Fibroblast of mammary gland (primary cell): Measurements from ENCODE around the gene DRAXIN.

ENCODE experiments used
- DNase-seq: peaks from one replicate; pipeline ENCODE4 v3.0.0-alpha.2; 2010; ENCODE audit warnings: low read depth
- H3K4me3 ChIP-seq: 2 replicates; pipeline ENCODE4 v1.5.1; 2011; ENCODE audit warnings: low read depth, mild to moderate bottlenecking, low read length, moderate library complexity; ENCODE audit not compliant: control insufficient read depth
- TF ChIP-seq, protein P1 (sequence below): conservative IDR thresholded peaks from 2 replicates; pipeline ENCODE4 v1.5.1; 2011; ENCODE audit warnings: low read depth, low read length, inconsistent platforms; ENCODE audit not compliant: control insufficient read depth, insufficient read depth

DRAXIN gene

DNA sequence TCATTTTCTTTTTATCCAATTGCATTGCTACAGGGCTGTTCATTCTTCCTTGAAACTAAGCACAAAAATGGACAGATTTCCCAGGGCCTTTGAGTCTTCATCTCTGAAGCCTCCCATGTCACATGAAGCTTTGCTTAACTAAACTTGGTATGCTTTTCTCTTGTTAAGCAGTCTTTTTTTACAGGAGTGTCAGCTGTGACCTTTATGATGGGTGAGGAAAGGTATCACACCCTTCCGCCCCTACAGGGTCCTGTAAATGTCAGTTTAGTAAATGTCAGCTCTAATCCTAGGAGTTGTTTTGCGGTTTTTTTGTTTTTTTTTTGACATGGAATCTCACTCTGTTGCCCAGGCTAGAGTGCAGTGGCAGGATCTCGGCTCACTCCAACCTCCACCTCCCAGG lies 41.8 kb downstream of the DRAXIN start:
- TF ChIP-seq, protein P1, sequence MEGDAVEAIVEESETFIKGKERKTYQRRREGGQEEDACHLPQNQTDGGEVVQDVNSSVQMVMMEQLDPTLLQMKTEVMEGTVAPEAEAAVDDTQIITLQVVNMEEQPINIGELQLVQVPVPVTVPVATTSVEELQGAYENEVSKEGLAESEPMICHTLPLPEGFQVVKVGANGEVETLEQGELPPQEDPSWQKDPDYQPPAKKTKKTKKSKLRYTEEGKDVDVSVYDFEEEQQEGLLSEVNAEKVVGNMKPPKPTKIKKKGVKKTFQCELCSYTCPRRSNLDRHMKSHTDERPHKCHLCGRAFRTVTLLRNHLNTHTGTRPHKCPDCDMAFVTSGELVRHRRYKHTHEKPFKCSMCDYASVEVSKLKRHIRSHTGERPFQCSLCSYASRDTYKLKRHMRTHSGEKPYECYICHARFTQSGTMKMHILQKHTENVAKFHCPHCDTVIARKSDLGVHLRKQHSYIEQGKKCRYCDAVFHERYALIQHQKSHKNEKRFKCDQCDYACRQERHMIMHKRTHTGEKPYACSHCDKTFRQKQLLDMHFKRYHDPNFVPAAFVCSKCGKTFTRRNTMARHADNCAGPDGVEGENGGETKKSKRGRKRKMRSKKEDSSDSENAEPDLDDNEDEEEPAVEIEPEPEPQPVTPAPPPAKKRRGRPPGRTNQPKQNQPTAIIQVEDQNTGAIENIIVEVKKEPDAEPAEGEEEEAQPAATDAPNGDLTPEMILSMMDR: no peak
- H3K4me3 ChIP-seq: no peak overlapping the region
- no peak for DNase-seq

DNA sequence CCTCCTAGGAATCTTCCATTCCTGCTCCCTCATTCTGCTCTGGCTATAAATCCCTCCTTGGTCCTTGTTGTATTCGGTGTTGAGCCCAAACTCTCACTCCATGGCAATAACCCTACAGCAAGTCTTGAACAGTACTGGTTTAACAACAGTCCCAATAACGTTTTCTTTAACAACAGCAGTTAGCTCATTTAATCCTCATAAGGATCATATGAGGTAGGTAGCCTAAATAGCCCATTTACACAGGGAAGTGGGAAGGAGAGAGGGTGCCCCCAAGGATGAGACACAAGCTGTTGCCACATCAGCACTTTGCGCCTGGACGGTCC lies 44.0 kb downstream of the DRAXIN start:
- H3K4me3 ChIP-seq: peak overlapping the region; percentile 92
- TF ChIP-seq, protein P1: no peak
- DNase-seq: no peak

DNA sequence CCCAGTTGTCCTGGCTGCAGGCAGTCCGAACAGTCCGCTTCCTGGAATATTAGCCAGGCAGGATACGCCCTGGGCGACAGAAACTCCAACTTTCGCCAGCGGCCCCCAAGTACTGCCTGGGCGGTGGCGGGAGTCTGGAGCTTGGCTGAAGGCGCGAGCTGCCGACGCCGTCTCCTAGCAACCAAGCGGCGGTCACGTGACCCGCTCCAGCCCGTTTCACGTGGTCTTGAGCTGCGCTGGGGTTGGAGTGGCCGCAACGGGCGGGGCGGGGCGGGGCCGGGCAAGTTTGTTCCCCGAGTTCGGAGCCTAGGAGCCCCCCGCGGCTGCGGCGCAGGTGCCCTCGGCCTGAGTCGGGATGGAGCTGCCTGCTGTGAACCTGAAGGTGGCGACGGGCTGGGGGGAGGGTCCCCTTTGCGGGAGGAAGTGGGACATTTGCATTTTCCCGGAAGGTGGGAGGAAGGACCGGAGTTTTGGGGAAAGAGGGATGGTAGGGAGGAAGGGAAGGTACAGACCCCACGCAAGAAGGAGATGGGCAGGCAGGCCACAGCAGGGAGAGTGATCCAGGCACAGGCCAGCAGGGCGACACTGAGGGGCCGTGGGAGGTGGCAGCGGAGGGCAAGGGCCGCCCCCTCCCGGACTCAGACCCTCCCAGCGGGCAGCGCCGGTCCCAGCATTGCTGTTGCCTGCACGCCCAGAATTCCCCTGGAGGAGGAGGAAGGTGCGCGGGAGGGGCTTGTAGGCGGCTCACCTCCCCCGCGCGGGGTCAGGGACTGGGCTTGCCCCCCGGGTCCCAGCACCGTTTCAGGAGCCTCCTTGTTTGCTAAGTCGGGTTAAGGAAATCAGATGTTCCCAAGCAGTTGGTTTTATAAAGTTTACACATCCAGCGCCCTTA lies 44.6 kb downstream of the DRAXIN start, which contains the start of gene AGTRAP:
AGTRAP (plus strand) TSS at position 283 of the 892 bp plus-strand sequence; CDS start at position 356, 73 bp downstream.
- peak; percentile 87 for DNase-seq
- TF ChIP-seq, protein P1: no peak

DNA sequence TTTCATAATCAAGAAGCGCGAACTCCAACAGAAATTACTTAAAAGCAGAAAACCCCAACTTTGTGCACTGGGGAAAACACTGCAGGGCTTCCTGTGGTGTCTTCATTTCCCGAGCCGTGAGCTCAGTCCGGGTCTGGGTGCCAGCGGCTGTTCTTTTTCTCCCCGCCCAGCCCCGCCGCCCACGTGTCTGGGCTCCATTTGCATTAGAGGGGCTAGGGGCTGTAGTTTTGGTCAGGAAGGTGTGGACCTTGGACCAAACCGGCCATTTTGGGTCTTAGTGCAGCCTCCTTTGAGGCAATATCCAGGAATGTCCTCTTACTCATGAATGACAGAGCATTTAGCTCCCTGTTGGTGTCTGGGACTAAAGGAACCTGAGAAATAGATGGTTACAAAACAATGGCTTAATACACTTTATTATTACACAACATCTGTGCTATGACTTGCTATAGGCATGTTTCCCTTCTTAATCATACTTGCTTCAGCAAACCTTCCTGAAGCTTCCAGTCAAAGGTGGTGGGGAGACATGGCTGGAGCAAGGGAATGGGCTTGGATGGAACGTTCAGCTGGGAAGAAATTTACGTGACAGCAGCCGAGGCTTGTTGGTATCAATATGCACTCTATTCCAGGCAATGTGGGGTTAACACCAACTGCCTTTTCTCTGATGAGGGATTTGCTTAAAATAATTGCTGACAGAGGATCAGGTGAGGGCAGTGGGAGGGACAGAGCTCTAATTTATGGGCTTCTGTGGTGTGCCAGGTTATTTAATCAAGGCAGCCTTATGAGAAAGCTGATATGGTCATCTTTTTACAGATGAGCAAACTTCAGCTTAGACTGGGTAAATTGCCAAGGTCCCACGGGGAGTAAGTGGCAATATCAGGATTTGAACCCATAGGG lies 45.5 kb downstream of the DRAXIN start:
- TF ChIP-seq, protein P1: no peak
- H3K4me3 ChIP-seq: peak overlapping the region; percentile 92
- peak; percentile 92 for DNase-seq

More for the DNA sequence above, 44.6 kb downstream of the DRAXIN start, which contains the start of gene AGTRAP:
- peak within 1 kb of the TSS; percentile 92 for H3K4me3 ChIP-seq

DNA sequence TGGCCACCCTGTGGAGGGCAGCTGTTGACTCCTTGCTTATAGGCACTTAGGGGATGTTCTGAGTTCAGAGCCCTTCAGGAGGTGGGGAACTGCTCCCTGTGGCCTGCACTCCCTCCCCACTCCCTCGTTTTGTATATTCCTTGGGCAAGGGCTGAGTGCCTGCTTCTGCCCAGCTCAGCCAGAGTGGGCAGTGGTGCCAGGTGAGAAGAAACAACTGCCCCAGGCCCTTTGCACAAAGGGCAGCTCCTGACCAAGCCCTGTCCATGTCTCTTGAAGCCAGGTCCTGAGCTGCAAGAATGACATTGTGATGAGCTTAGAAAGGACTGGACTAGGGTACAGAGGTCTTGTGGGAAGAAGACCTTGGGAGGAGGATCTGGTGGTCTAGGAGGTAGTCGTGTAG lies 46.6 kb downstream of the DRAXIN start:
- H3K4me3 ChIP-seq: no peak overlapping the region
- DNase-seq: no peak
- TF ChIP-seq, protein P1: no peak

DNA sequence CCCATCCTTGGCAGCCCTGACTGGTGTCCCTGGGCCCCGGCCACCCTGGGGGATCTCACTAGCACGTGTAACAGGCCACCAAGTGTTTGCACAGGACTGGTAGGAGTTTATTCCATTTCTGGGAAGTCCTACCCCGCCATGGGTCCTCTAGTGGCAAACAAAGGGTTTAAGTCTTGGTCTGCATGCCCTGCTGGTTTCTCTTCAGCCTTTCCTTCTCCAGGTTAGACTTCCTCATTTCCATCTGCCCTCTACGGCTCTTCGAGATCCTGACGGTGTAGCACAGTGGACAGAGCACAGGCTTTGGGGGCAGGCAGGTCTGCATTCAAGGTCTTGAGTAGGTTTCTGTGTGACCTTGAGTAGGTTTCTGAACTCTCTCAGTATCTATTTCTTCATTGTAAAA lies 47.3 kb downstream of the DRAXIN start:
- DNase-seq: no peak
- H3K4me3 ChIP-seq: no peak overlapping the region
- TF ChIP-seq, protein P1: no peak
